A172 (cell line): Measurements from ENCODE around the gene SOCS6. TPM values are rescaled to one million over a fixed set of nuclear protein-coding genes. Genes with fewer than 3 reads are reported as not detected.

ENCODE experiments used
- DNase-seq: peaks from one replicate; pipeline ENCODE4 v3.0.0-alpha.2; 2015; ENCODE audit warnings: low spot score
- total RNA-seq: library from RNA; depleted of rRNA; stranded (reverse); fragments of >200 nt; shearing (Covaris generic); gene quantifications from 2 replicates; pipeline ENCODE4 v1.2.3, GENCODE V29; 2014

Gene SOCS6
- total RNA-seq, 1 experiment from 2014 or later = 27.4 TPM

DNA sequence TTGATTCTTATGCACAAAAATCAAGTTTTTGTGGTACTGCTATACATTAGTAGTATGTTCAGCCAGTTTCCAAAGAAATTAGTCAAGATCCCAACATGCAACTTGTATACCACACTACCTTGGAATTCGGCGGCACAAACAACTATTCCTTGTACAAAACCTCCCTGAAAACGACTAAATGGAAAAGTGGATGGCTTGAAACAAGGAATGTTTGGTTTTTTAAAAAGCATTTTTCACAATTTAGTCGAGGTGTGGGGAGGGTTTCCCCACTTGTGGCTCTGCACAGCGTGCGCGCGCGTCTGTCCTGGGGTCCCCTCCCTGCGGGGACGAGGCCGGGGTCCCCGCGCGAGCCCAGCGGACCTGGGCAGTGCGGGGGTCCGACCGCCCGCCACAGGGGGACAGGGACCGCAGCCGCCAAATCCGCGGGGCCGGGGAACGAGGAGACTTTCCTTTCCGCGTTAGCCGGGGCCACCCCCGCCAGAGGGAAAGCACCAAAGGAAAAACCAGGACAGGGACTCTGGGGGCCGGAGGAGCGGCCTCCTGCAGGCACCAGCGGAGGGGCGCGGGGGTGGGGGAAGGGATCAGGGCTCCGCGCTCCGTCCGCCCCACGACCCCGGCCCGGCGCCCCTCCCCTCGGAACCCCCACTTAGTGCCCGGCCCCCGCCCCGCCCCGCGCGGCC is 534 bp upstream of the SOCS6 start:
- DNase-seq = no peak

DNA sequence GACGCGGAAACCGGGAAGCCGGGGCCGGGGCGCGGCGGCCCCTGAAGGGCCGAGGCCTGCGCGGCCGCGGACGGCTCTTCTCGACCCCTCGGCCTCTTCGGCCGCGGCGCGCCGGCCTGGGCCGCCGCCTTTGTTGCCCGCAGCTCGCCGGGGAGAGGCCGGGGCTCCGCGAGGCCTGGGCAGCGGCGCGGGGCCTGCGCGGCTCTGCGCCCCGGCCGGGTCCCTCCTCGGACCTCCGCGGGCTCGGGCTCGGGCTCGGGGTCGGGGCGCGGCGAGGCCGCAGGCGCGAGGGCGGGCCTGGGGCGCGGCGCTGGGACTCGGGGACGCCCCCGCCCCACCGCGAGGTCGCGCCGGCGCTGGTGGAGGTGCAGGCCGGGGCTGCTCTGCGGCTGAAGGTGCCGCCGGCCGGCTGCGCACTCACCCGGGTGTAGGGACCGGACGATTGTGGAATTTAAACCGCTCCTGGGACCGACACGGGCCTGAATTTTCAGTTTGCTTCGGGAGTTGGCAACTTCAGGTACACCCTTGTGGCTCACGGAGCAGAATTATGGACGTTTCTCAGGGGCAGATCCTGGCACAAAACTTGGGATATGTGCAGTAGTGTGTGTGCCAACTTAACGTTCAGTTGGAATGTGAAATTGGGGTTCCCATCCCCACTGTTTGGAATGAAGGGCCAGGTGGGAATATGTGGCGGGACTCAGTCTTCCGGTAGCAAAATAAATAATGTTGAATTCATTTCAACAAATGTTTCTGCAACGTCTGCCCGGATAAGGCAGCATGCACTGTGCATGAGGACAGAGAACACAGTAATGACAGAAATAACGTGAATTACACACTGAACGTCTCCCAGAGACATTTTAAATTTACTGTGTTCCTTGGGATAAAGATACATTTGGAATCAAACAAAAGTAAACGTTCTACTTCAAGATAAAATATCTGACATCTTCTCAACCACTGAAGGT is 787 bp downstream of the SOCS6 start:
- no peak for DNase-seq

DNA sequence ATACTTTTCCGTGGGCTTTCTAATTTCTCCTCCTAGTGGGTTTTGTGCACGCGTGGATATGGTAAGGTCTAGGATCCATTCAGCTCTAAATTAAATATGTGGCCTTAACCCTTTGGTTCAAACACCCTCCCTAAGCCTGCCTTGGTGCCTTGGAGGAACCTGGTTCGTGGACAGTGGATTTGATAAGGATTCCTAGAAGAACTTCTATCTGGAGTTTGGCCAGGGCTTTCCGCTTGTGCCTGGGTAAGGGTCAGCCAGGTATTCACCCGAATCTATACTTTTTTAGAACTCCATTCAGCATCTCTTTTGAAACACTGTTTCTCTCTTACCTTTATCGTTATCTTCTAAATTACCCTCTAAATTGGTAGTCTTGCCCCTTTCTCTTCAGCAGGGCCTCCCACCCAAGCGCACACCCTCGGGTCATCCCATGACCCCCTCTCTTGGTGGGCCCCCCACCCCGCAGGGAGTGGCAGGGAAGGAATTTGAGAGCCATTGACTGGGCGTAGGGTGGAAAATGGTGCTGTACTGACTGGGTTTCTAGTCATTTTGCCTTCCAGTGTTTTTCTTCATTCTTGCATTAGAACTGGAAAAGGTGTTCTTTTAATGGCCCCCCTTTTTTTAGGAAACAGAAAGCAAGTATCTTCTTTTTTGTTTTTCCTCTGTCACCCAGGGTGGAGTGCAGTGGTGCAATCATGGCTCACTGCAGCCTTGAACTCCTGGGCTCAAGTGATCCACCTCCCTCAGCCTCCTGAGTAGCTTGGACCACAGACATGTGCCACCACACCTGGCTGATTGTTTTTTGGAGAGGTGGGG is 1.8 kb downstream of the SOCS6 start:
- DNase-seq = no peak

DNA sequence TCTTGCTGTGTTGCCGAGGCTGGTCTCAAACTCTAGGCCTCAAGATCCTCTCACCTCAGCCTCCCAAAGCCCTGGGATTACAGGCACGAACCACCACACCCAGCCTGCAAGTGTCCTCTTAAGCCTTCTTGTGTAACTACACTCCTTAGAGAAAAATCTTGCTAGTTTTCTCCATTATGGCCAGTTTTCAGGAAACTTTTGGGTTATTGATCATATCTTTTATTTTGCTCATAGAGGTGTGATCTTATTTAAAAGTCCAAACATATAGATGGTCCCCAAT is 2.4 kb downstream of the SOCS6 start:
- no peak for DNase-seq

DNA sequence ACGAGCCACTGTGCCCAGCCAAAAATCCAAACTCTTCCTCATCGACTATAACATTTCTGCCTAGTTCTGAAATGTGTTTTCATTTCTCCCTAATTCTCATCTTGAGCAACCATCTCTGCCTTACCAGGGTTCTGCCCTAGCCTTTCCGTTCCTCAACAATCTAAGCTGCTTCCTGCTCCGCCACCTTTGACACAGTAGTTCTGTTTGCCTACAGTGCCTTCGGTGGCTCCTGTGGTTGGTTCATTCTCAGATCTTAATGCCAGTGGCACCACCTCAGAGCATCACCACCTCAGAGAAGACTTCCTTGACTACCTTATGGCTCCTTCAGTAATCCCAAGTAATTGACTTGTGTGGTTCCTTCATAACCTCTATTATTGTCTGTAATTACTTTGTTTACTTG is 3.8 kb downstream of the SOCS6 start:
- no peak for DNase-seq

DNA sequence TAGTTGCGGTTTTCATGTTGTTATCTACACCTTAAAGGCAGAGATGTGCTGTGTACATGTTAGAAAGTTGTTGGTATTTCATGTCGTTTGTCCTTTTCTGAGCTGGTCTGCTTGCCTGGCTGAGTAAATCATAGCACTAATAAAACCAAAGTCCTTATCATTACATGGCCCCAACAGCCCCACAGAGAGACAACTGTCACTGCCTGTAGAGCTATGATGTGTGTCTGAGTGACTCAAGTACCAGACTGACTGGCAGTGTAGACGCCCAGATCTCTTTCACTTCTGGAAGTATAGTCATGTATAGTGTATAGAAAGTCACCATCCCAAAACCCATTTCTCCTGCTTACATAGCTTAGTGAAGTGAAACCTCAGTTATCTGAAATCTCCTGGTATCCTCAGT is 4.3 kb downstream of the SOCS6 start:
- no peak for DNase-seq

DNA sequence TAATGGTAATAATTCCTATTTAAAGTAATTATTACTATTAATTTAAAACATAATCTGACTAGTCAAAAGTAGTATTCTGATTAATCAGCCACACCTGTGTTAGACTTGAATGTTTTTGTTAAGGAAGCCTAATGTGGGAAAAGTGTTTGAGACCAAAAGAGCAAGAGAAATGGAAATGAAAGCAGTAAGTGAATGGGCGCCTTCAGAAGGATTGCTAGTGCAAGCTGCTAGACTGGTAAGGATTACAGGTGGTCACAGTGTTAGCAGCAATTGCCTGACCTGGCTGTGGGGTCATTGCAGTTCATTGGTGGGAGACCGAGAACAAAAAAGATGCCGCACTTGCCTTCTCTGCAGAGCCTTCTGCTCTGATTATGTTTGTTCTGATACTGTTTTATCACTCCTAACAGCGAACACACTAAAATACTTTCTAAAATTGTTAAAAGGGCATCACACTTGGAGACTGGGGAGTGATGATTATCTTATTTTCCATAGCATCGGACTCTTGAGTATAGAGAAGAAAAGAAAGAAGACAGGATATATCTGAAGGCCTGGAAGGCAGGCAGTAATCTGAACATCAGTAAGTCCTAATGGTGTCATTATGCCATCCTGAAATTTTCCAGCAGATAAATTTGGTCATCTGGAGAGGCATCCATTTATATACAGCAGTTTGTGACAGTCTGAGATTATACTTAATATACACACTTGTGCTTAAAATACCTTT is 5.8 kb downstream of the SOCS6 start:
- no peak for DNase-seq

DNA sequence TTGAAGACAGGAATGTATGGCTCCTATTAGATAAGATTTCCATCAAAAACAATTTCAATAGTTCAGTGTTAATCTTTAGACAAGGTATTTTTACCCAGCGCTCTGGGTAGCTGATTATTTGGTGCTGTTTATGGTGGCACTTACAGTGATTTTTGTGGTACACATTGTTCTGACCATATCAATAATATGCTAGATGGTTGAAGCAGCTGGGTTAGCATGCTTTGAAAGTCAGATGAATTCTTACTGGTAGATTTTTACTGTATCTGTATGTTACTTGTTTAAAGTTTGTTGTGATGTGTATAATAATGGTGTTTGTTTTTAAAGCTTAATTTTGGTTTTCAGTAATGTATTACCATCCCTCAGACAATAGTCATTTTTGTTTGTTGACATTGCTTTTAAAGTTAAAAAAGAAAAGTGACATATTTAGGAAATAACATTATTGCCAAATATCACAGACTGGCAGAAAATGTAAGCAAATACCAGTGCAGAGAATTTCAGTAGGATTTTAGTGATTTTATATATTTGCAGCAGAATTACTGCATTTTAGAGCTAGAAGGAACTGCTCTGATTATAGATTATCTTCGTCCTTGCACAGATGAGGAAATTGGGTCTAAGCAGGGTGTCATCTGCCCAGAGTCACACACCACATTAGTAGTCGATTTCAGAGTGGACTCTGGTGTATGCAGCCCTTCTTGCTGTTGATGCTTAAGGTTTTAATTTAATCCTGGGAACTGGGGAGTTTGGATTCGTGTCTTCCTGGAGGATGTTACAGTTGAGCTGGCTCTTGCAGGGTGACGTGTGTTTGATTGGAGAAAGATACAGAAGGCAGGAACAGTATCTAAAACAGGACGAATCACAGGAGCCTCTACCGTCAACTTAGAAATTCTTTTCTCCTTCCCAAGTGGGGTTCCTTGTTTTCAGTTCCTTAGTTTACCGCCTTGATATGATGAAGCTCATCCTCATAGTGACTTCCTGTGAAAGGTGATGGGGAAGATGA is 6.6 kb downstream of the SOCS6 start:
- DNase-seq = no peak

DNA sequence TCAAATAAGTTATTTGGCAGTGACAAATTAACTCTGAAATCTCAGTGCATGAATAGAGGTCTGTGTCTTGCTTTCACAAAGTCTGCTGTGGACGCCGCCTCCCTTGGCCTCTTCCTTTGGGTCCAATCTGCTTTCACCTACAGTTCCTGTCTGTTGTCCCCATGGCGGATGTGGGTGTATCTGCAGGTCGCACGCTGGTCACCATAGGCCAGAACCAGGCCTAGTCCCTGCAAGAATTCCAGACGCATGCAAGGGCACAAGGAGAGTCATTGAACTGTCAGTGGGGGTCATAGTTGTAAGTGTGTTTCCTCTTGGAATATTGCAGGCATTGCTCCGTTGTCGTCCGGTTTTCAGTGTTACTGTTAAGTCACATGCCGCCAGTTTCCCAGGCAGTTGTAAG is 7.4 kb downstream of the SOCS6 start:
- no peak for DNase-seq

DNA sequence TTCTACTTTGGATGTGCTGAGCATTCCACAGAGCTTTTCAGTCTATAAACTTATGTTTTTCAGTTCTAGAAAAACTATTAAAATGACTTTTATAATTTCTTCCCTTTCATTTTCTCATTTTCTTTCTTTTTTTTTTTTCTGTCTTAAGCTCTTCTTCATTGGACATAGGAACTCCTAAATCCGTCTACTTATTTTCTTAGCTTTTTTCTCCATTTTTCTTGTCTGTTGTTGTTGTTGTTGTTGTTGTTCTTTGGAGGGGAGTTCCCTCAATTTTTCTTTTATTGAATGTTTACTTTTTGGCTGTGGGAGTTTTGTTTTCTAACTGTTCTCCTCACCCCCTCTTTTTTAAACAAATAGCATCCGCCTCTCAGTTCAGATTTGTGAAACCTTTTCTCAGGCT is 7.9 kb downstream of the SOCS6 start:
- no peak for DNase-seq

DNA sequence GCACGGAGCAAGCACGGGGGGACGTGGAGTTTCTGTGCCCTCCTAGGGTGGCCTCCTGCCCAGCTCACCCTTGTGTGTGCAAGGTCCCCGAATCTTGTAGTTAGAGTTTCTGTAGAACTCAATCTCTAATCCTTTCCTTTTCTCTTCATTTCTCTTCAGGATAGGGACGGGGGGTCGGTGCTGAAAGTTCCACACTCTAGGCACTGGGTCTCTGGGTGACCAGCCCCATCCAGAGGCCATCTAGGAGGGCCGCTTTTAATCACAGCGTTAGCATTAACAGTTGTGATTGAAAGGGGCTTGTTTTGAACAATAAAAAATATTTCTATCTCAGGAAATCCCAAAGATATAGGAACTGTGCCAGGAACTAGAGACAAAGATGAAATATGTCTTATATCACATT is 10.5 kb downstream of the SOCS6 start:
- DNase-seq = no peak

DNA sequence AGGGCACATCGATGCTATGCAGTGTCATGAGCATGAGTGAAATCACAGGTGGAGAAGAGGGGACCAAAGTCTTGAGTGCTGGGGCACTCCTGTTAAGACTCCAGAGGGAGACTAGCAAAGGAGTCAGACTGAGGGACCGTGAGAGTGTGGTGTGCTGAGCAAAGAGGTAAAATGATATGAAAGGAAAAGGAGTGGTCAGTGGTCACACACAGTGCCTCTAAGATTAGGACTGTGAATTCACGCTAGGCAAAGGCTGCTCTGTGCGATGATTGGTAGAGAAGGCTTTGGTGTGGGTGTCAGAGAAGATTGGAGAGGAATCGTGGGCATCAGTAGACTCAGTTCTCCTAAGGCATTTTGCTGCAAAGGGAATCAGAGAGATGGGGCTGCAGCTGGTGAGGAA is 12.8 kb downstream of the SOCS6 start:
- no peak for DNase-seq

DNA sequence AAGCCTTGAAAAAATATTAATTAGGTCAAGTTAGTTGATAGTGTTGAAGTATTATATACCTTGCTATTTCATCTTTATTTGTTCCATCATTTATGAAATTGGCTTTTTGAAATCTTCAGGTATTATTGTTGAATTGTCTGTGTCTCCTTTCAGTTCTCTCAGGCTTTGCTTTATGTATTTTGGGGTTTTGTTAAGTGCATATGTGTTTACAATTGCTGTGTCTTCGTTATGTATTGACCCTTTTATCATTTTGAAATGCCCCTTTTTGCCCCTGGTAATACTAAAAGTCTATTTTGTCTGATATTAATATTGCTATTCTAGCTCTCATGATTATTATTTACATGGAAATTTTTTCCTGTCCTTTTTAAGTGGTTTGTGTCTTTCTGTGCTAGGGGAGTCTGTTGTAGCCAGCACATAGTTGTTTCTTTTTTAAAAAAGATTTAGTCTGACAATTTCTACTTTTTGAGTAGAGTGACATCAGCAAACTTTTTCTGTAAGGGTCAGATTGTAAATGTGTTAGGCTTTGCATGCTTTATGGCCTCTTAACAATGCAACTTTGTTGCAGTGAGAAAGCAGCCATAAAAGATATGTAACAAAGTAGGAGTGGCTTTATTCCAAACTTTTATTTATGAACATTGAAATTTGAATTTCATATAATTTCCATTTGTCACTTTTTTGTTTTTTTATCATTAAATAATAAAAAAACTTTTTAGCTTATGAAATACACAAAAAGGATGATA is 19.9 kb downstream of the SOCS6 start:
- DNase-seq = no peak

DNA sequence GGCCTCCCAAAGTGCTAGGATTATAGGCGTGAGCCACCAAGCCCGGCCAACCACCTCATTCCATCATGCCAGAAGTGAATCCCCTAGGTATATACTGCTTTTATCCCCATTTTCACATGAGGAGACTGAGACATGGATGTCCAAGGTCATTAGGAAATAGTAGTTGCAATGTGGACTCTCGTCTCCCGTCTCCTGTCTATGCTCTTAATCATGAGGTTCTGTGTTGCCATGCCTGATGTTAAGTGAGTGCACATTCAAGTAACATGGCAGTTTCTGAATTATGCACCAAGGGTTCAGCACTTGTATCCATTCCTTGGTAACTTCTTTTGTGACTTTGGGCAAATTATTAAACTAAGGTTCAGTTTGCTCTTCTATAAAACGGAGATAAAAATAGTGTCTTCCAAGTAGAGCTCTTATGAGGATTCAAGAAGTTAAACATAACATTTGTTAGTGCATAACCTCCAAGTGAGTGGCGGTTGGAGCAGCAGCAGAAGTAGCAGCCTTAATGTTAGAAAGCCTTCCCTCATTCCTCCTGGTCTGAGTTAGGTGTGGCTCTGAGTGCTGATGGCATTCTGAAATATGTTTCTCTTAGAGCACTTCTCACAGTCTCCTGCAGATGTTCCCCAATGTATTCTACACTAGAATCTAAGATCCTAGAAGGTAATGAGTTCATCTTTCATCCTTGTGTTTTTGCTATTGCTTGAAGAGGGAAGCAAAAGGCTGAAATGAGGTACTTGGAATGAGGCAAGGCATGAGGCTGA is 21.9 kb downstream of the SOCS6 start:
- DNase-seq = no peak

DNA sequence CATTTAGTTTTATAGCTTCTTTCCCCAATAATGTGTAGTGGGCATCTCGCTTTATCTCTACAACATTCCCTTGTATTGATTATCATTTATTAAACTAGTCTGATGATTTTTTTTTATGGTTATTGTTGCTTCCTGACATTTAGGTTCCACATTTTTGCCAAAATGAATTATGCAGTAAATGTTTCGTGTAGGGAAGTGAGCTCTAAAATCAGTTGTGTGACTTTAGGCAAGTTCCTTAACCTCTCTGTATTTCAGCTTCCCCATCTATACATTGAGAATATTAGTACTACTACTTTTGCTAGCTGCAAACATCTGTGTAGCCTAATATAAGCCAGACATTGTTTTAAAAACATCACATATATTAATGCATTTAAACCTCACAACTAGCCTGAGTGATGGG is 22.9 kb downstream of the SOCS6 start:
- no peak for DNase-seq

DNA sequence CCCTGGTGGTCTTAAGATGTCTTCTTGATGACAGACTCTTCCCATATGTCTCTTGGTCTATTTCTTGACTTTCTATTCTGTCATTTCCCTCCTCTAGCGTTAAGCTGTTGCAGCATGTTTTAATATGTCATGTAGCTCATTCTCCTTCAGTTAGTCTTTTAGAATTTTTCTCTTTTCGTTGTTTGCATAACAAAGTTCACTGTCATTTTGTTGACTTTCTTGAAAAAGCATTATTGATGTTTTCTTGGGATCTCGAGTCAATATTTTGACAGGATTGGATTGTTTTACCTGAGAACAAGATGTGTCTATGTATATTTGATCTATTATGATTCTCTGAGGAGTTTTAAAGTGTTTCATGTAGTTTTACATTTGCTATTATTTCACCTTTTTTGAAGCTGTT is 24.8 kb downstream of the SOCS6 start:
- DNase-seq = no peak

DNA sequence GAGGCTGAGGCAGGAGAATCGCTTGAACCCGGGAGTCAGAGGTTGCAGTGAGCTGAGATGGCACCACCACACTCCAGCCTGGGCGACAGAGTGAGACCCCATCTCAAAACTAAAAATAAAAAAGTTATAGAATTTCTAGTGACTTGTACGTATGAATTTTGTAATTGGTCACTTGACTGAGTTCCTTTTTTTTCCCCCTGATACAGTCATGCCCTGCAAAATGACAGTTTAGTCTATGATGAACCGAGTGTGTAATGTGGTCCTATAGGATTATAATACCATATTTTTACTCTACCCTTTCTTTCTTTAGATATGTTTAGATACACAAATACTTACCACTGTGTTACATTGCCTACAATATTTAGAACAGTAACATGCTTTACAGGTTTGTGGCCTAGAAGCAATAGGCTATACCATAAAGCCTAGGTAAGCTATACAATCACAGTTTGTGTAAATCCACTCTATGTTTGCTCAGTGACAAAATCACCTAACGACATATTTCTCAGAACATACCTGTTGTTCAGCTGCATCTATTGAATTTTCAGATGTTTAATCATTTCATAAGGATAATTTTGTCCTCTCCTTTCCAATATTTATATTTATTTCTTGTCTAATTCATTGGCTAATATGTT is 25.4 kb downstream of the SOCS6 start:
- DNase-seq = no peak

DNA sequence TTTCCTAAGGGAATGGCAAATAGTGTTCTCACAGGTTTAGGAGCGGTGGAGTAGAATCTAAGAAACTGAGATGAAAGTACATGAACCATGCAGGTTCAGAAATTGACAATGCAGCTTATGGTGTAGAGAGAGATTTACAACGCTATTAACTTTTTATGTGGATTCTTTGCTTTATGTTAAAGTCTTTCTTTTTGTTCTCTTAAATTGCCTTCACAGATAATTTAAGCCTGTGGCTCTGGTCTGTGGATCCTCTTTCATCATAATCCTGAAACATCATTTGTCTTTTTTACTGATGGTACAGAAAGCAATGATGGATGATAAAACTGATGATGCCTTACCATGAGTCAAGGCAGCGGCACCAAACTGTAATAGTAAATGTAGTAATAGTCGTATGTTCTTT is 30.3 kb downstream of the SOCS6 start:
- DNase-seq = no peak

DNA sequence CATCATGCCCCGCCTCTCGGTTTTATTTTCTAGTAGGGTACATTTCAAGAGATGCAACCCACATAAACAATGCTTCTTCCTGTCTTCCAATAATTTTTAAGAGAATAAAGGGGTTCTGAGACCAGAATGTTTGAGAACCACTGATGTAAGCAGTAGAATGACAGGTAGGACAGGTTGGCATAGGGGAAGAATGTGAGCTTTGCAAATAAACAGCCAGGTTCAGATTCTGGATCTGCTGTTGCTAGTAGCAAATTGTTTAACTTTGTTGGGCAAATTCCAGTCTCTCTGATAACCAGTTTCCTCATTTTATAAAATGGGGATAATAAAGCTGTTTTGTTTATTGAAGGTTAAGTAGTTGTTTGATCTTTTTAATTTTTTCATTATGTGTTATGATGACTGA is 32.8 kb downstream of the SOCS6 start:
- no peak for DNase-seq
